H9 (cell line): ENCODE results near the gene GCM1. TPM values are rescaled to one million over a fixed set of nuclear protein-coding genes. Genes with fewer than 3 reads are reported as not detected.

Experiments
- DNase-seq: peaks from one replicate; pipeline ENCODE4 v3.0.0-alpha.2; 2017
- H2AFZ ChIP-seq: one replicate; pipeline ENCODE4 v1.6.1; 2013; ENCODE audit warnings: mild to moderate bottlenecking, low read length, control low read depth, moderate library complexity
- H2AK5ac ChIP-seq: 2 replicates; pipeline ENCODE4 v1.6.1; 2013; ENCODE audit warnings: low read length, control low read depth, mixed read lengths; ENCODE audit not compliant: insufficient read length
- H2BK120ac ChIP-seq: one replicate; pipeline ENCODE4 v1.6.1; 2013; ENCODE audit warnings: low read depth, mild to moderate bottlenecking, low read length, control low read depth, inconsistent platforms; ENCODE audit not compliant: poor library complexity, severe bottlenecking
- H2BK12ac ChIP-seq: 2 replicates; pipeline ENCODE4 v1.6.1; 2013; ENCODE audit warnings: low read length, control low read depth, mixed read lengths, low read depth; ENCODE audit not compliant: insufficient read length
- H2BK15ac ChIP-seq: 2 replicates; pipeline ENCODE4 v1.6.1; 2013; ENCODE audit warnings: low read depth, low read length, control low read depth
- H2BK20ac ChIP-seq: one replicate; pipeline ENCODE4 v1.6.1; 2013; ENCODE audit warnings: low read depth, mild to moderate bottlenecking, low read length, control low read depth, inconsistent platforms; ENCODE audit not compliant: poor library complexity, severe bottlenecking
- H2BK5ac ChIP-seq: 2 replicates; pipeline ENCODE4 v1.6.1; 2013; ENCODE audit warnings: low read length, control low read depth, mixed read lengths; ENCODE audit not compliant: insufficient read length
- H3K14ac ChIP-seq: 2 replicates; pipeline ENCODE4 v1.6.1; 2013; ENCODE audit warnings: low read length, control low read depth; ENCODE audit not compliant: insufficient read depth
- H3K18ac ChIP-seq: 2 replicates; pipeline ENCODE4 v1.6.1; 2013; ENCODE audit warnings: low read depth, mild to moderate bottlenecking, mixed read lengths, low read length, control low read depth; ENCODE audit not compliant: insufficient read length
- H3K23ac ChIP-seq: 2 replicates; pipeline ENCODE4 v1.6.1; 2013; ENCODE audit warnings: low read length, control low read depth, mixed read lengths, low read depth; ENCODE audit not compliant: insufficient read length
- H3K23me2 ChIP-seq: 2 replicates; pipeline ENCODE4 v1.6.1; 2013; ENCODE audit warnings: low read depth, mild to moderate bottlenecking, mixed read lengths, low read length, control low read depth; ENCODE audit not compliant: insufficient read length, poor library complexity, severe bottlenecking
- H3K27ac ChIP-seq: 2 replicates; pipeline ENCODE4 v1.5.1; 2013; ENCODE audit warnings: low read length, control low read depth, mixed read lengths, low read depth; ENCODE audit not compliant: insufficient read length
- H3K27me3 ChIP-seq: 2 replicates; pipeline ENCODE4 v1.6.1; 2013; ENCODE audit warnings: low read length, control low read depth, inconsistent platforms; ENCODE audit not compliant: insufficient read depth
- H3K4ac ChIP-seq: 2 replicates; pipeline ENCODE4 v1.6.1; 2013; ENCODE audit warnings: low read depth, mild to moderate bottlenecking, control low read depth, inconsistent platforms, low read length, moderate library complexity
- H3K4me1 ChIP-seq: 2 replicates; pipeline ENCODE4 v1.6.1; 2013; ENCODE audit warnings: low read length, control low read depth, inconsistent platforms; ENCODE audit not compliant: insufficient read depth
- H3K4me2 ChIP-seq: 2 replicates; pipeline ENCODE4 v1.6.1; 2013; ENCODE audit warnings: low read length, control low read depth, mixed read lengths; ENCODE audit not compliant: insufficient read length, insufficient read depth
- H3K56ac ChIP-seq: 2 replicates; pipeline ENCODE4 v1.6.1; 2013; ENCODE audit warnings: low read depth, mild to moderate bottlenecking, mixed read lengths, low read length, control low read depth; ENCODE audit not compliant: insufficient read length
- H3K79me1 ChIP-seq: 2 replicates; pipeline ENCODE4 v1.6.1; 2013; ENCODE audit warnings: low read depth, mild to moderate bottlenecking, moderate library complexity, low read length, control low read depth, inconsistent platforms; ENCODE audit not compliant: insufficient read depth, poor library complexity, severe bottlenecking
- H3K79me2 ChIP-seq: 2 replicates; pipeline ENCODE4 v1.6.1; 2013; ENCODE audit warnings: low read length, control low read depth, inconsistent platforms; ENCODE audit not compliant: insufficient read depth
- H3K9ac ChIP-seq: 2 replicates; pipeline ENCODE4 v1.6.1; 2013; ENCODE audit warnings: low read length, control low read depth, mixed read lengths; ENCODE audit not compliant: insufficient read length; ENCODE audit errors: extremely low read depth
- H3K9me3 ChIP-seq: one replicate; pipeline ENCODE4 v1.6.1; 2013; ENCODE audit warnings: low read depth, low read length, inconsistent platforms; ENCODE audit not compliant: control insufficient read depth
- H3T11ph ChIP-seq: one replicate; pipeline ENCODE4 v1.6.1; 2013; ENCODE audit warnings: mild to moderate bottlenecking, low read length, control low read depth, inconsistent platforms
- H4K20me1 ChIP-seq: one replicate; pipeline ENCODE4 v1.6.1; 2013; ENCODE audit not compliant: control insufficient read depth, insufficient read length, insufficient read depth
- H4K5ac ChIP-seq: 2 replicates; pipeline ENCODE4 v1.6.1; 2013; ENCODE audit warnings: low read depth, mild to moderate bottlenecking, mixed read lengths, low read length, control low read depth; ENCODE audit not compliant: insufficient read length
- H4K8ac ChIP-seq: replicated peaks from 2 replicates; pipeline ENCODE4 v1.6.1; 2013; ENCODE audit warnings: low read length, control low read depth, mixed read lengths, low read depth; ENCODE audit not compliant: insufficient read length
- H4K91ac ChIP-seq: 2 replicates; pipeline ENCODE4 v1.6.1; 2013; ENCODE audit warnings: low read depth, mild to moderate bottlenecking, moderate library complexity, mixed read lengths, low read length, control low read depth; ENCODE audit not compliant: insufficient read length
- H3K27ac Mint-ChIP-seq, 3 experiments: 2 replicates in 2 of 3; 3 replicates in 1 of 3; pipeline ENCODE4 v1.8.0; 2020 to 2021; ENCODE audit warnings: mixed read lengths in 3 of 3, mild to moderate bottlenecking in 1 of 3, moderate library complexity in 1 of 3
- H3K27me3 Mint-ChIP-seq: 2 replicates; pipeline ENCODE4 v1.8.0; 2021; ENCODE audit warnings: low read depth, mild to moderate bottlenecking, moderate library complexity, mixed read lengths
- H3K36me3 Mint-ChIP-seq, 3 experiments: 2 replicates in 2 of 3; 3 replicates in 1 of 3; pipeline ENCODE4 v1.8.0; 2020 to 2021; ENCODE audit warnings: low read depth in 3 of 3, mixed read lengths in 3 of 3; ENCODE audit not compliant: insufficient read depth in 1 of 3
- H3K4me1 Mint-ChIP-seq, 2 experiments: 2 replicates each; pipeline ENCODE4 v1.8.0; 2020; ENCODE audit warnings: mixed read lengths in 2 of 2
- H3K4me3 Mint-ChIP-seq, 2 experiments: 2 replicates in 1 of 2; 3 replicates in 1 of 2; pipeline ENCODE4 v1.8.0; 2020 to 2021; ENCODE audit warnings: mild to moderate bottlenecking in 2 of 2, mixed read lengths in 2 of 2, moderate library complexity in 1 of 2
- H3K9me3 Mint-ChIP-seq, 2 experiments: 2 replicates in 1 of 2; 3 replicates in 1 of 2; pipeline ENCODE4 v1.8.0; 2020; ENCODE audit warnings: mild to moderate bottlenecking in 2 of 2, mixed read lengths in 2 of 2, moderate library complexity in 1 of 2
- CTCF ChIP-seq: fragments of 200-600 bp; sonication (generic); conservative IDR thresholded peaks from 3 replicates; pipeline ENCODE4 v1.8.0; 2021; ENCODE audit warnings: antibody characterized with exemption, mild to moderate bottlenecking
- WGBS: extraction: QIAGEN DNeasy Blood & Tissue Kit; methylation state at CpG from one replicate; pipeline ENCODE4 v1.1.7; 2013; ENCODE audit warnings: missing lambda C conversion rate, low lambda C conversion rate, mixed read lengths; ENCODE audit not compliant: insufficient read length; ENCODE audit errors: extremely low coverage; 5-methylcytosine and 5-hydroxymethylcytosine counted together
- total RNA-seq: library from RNA; stranded (reverse); gene quantifications from 2 replicates; pipeline ENCODE4 v1.2.1, GENCODE V29; 2021

GCM1 gene
- total RNA-seq, 1 experiment from 2014 or later: not detected

DNA sequence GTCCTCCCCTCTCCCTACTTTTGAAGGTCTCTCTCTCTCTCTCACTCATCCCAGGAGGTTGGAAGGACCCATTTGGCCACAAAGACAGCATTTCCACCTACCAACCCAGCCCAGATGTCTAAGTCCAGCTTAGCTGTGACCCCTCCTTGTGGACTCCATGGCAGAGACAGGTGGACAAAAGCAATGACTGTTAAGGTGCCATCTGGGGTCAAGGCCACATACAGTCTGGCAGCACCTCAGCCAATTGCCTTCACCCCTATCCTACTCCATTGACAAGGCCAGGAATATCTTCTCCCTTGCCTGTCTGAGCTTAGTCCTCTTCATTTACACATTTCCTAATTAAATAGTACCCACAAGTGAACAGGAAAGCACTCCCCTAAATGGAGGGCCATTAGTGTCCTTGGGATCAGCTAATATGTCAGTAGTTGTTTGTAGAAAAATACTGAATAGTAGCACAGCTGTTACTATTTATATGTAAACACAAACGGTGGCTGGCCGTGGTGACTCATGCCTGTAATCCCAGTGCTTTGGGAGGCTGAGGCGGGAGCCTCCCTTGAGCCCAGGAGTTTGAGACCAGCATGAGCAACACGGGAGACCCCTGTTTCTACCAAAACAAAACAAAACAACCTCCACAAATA is 28.8 kb downstream of the GCM1 start:
- Mint-ChIP-seq H3K27ac (peak overlapping the region; percentile 76 to 89 (median 80)), H3K4me3 (peak overlapping the region in 1 of 2 experiments; percentile 5; a peak in 1 of 5 replicates), H3K27me3 (no peaks in the 10 kb centered on the region), H3K4me1 (peaks cover 30 to 32% of the 10 kb centered on the region in 2 experiments), H3K36me3 (no peaks in the 10 kb centered on the region; a peak in 1 of 7 replicates), H3K9me3 (peaks cover 2 to 3% of the 10 kb centered on the region in 2 experiments; a peak in 2 of 5 replicates)
- peak overlapping the region; percentile 15 for H2BK12ac ChIP-seq
- no peak overlapping the region for H3T11ph ChIP-seq
- no peaks in the 10 kb centered on the region for H3K27me3 ChIP-seq
- H4K20me1 ChIP-seq: no peaks in the 10 kb centered on the region
- no peak overlapping the region for H4K91ac ChIP-seq
- no peak overlapping the region for H2BK15ac ChIP-seq
- no peak overlapping the region for H2BK20ac ChIP-seq
- no peak overlapping the region for H4K5ac ChIP-seq
- H3K23me2 ChIP-seq: no peaks in the 10 kb centered on the region
- H3K9ac ChIP-seq: no peak overlapping the region
- peak overlapping the region; percentile 2 for H3K4me2 ChIP-seq
- no peak overlapping the region for H2AFZ ChIP-seq
- DNase-seq: peak; percentile 84
- H3K56ac ChIP-seq: no peak overlapping the region
- TF ChIP-seq CTCF: no peak
- H2AK5ac ChIP-seq: no peak overlapping the region
- no peaks in the 10 kb centered on the region for H3K79me2 ChIP-seq
- H3K23ac ChIP-seq: no peak overlapping the region
- no peak overlapping the region for H2BK120ac ChIP-seq
- no peak overlapping the region for H3K4ac ChIP-seq
- H3K18ac ChIP-seq: peak overlapping the region; percentile 28
- H3K79me1 ChIP-seq: no peaks in the 10 kb centered on the region
- no peak overlapping the region for H2BK5ac ChIP-seq
- peak overlapping the region; percentile 47; the same call in 1 of the 2 replicates for H3K14ac ChIP-seq
- H3K27ac ChIP-seq: peak overlapping the region; percentile 10
- peaks cover 4% of the 10 kb centered on the region; the same call in 1 of the 2 replicates for H3K4me1 ChIP-seq
- no peak overlapping the region for H4K8ac ChIP-seq
- no CpG with 5 or more reads among the region's 4 CpGs for WGBS
- H3K9me3 ChIP-seq: no peaks in the 10 kb centered on the region
